ENCODE results near the gene ACSL3.
"Not testable (repeated sequence)": the region's sequence is repeated elsewhere in the genome, so short reads cannot be mapped to it uniquely, and the experiment has no call there.

ACSL3 gene

DNA sequence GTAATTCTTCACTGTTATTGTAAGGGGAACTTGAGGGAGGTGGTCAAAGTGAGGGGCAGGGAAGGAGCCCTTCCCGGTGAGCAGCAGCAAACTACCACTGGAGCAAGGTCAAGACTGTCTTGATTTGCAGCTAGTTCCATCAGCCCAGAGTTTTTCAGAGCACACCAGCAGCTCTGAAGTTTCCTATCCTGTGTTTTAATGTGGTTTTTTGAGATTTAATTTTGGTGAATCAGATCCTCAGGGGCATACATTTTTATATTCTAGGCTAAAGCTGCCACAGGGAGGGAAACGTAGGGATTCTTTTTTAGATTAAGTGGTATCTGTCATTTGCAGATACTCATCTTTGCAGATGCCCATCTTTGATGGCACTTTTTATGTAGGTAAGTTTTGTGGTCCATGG, 124.1 kb downstream of the ACSL3 start:
- Histone ChIP-seq H3K9ac (ENCODE audit: low read length) (no peak overlapping the region), H4K20me1 (ENCODE audit: insufficient read depth, low read length) (no peaks in the 10 kb centered on the region), H3K79me2 (ENCODE audit: insufficient read depth, low read length) (no peaks in the 10 kb centered on the region), H3F3A (ENCODE audit: insufficient read depth, low read length) (no peaks in the 10 kb centered on the region), H3K9me2 (ENCODE audit: low read depth, low read length) (no peaks in the 10 kb centered on the region), H3K27me3 (ENCODE audit: insufficient read depth, low read length) (no peaks in the 10 kb centered on the region; the same call in 1 of the 2 replicates), H2AFZ (ENCODE audit: low read length) (no peak overlapping the region), H3K9me3 (ENCODE audit: low read length) (no peaks in the 10 kb centered on the region), H3K4me2 (ENCODE audit: low read length) (no peak overlapping the region), H3K4me1 (ENCODE audit: insufficient read depth, low read length, severe bottlenecking) (peaks cover 4% of the 10 kb centered on the region), H3K36me3 (ENCODE audit: insufficient read depth, low read length) (no peaks in the 10 kb centered on the region; the same call in 1 of the 2 replicates), H3K4me3 (ENCODE audit: low read depth, low read length, poor library complexity, severe bottlenecking) (no peak overlapping the region), H3K27ac (ENCODE audit: low read depth, low read length, poor library complexity, severe bottlenecking) (no peak overlapping the region)
- TF ChIP-seq EZH2 (IDR thresholded peaks at IDR 0.05; ENCODE audit: borderline replicate concordance, low read length) (no peak), CTCF (IDR thresholded peaks at IDR 0.05; ENCODE audit: low read length) (no peak)

DNA sequence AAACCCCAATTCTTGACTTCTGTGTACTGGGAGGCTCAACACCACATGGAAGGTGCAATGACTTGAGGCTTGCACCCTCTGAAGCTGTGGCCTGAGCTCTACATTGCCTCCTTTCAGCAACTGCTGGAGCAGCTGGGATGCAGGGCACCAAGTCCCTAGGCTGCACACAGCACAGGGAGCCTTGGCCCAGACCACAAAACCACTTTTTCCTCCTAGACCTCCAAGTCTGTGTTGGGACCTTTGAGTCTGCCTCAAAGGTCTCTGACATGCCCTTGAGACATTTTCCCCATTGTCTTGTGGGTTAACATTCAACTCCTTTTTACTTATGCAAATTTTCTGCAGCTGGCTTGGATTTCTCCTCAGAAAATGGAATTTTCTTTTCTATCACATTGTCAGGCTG, 128.6 kb downstream of the ACSL3 start:
- Histone ChIP-seq H3K27me3 (ENCODE audit: insufficient read depth, low read length) (no peaks in the 10 kb centered on the region; the same call in 1 of the 2 replicates), H3F3A (ENCODE audit: insufficient read depth, low read length) (no peaks in the 10 kb centered on the region), H3K4me2 (ENCODE audit: low read length) (no peak overlapping the region), H2AFZ (ENCODE audit: low read length) (no peak overlapping the region), H4K20me1 (ENCODE audit: insufficient read depth, low read length) (no peaks in the 10 kb centered on the region), H3K79me2 (ENCODE audit: insufficient read depth, low read length) (no peaks in the 10 kb centered on the region), H3K9ac (ENCODE audit: low read length) (no peak overlapping the region), H3K4me1 (ENCODE audit: insufficient read depth, low read length, severe bottlenecking) (no peaks in the 10 kb centered on the region), H3K27ac (ENCODE audit: low read depth, low read length, poor library complexity, severe bottlenecking) (no peak overlapping the region), H3K36me3 (ENCODE audit: insufficient read depth, low read length) (no peaks in the 10 kb centered on the region; the same call in 1 of the 2 replicates), H3K4me3 (ENCODE audit: low read depth, low read length, poor library complexity, severe bottlenecking) (no peak overlapping the region), H3K9me2 (ENCODE audit: low read depth, low read length) (no peaks in the 10 kb centered on the region), H3K9me3 (ENCODE audit: low read length) (no peaks in the 10 kb centered on the region)
- no peak for TF ChIP-seq CTCF (IDR thresholded peaks at IDR 0.05; ENCODE audit: low read length)
- TF ChIP-seq EZH2 (IDR thresholded peaks at IDR 0.05; ENCODE audit: borderline replicate concordance, low read length), result no peak

DNA sequence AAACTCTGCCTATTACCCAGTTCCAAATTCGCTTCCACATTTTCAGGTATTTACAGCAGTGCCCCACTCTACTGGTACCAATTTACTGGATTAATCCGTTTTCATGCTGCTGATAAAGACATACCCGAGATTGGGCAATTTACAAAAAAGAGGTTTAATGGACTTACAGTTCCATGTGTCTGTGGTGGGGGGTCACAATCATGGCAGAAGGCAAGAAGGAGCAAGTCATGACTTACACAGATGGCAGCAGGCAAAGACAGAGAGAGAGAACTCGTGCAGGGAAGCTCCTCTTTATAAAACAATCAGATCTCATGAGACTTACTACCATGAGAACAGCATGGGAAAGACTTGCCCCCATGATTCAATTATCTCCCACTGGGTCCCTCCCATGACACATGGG, 129.4 kb downstream of the ACSL3 start:
- H3K4me2 ChIP-seq (ENCODE audit: low read length), result not testable (repeated sequence)

DNA sequence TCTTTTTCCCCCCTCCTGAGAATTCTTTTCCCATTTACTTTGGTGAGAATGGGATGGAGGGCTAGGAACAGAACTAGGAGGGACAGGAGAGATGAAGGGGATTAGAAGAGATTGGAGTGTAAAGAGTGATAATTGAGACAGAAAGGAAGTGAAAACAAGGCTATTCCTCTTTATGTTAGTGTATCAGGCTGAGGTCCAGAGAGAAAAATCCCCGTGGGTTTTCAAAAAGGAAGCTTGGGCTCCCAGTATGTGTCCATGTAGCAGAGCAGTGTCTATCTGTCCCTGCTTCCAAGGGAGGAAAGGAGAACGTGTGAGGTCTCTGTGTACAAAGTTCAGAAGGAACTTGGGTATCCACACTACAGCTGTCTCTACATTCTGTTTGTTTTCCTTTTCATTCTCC, 131.3 kb downstream of the ACSL3 start:
- Histone ChIP-seq H3K4me3 (ENCODE audit: low read depth, low read length, poor library complexity, severe bottlenecking) (no peak overlapping the region), H2AFZ (ENCODE audit: low read length) (no peak overlapping the region), H3K9me2 (ENCODE audit: low read depth, low read length) (no peaks in the 10 kb centered on the region), H3K27me3 (ENCODE audit: insufficient read depth, low read length) (no peaks in the 10 kb centered on the region), H3K9ac (ENCODE audit: low read length) (no peak overlapping the region), H3K9me3 (ENCODE audit: low read length) (no peaks in the 10 kb centered on the region), H3K27ac (ENCODE audit: low read depth, low read length, poor library complexity, severe bottlenecking) (no peak overlapping the region), H3K4me1 (ENCODE audit: insufficient read depth, low read length, severe bottlenecking) (no peaks in the 10 kb centered on the region), H3F3A (ENCODE audit: insufficient read depth, low read length) (no peaks in the 10 kb centered on the region), H3K36me3 (ENCODE audit: insufficient read depth, low read length) (no peaks in the 10 kb centered on the region), H3K79me2 (ENCODE audit: insufficient read depth, low read length) (no peaks in the 10 kb centered on the region), H4K20me1 (ENCODE audit: insufficient read depth, low read length) (no peaks in the 10 kb centered on the region), H3K4me2 (ENCODE audit: low read length) (no peak overlapping the region)
- no peak for TF ChIP-seq EZH2 (IDR thresholded peaks at IDR 0.05; ENCODE audit: borderline replicate concordance, low read length)
- TF ChIP-seq CTCF (IDR thresholded peaks at IDR 0.05; ENCODE audit: low read length), result no peak

More for the DNA sequence above, 129.4 kb downstream of the ACSL3 start:
- H3K27me3 ChIP-seq (ENCODE audit: insufficient read depth, low read length); H3K27ac ChIP-seq (ENCODE audit: low read depth, low read length, poor library complexity, severe bottlenecking); H3K79me2 ChIP-seq (ENCODE audit: insufficient read depth, low read length); H3K36me3 ChIP-seq (ENCODE audit: insufficient read depth, low read length); H3K9me3 ChIP-seq (ENCODE audit: low read length); H4K20me1 ChIP-seq (ENCODE audit: insufficient read depth, low read length); H2AFZ ChIP-seq (ENCODE audit: low read length); H3K9ac ChIP-seq (ENCODE audit: low read length); H3F3A ChIP-seq (ENCODE audit: insufficient read depth, low read length); H3K9me2 ChIP-seq (ENCODE audit: low read depth, low read length); H3K4me1 ChIP-seq (ENCODE audit: insufficient read depth, low read length, severe bottlenecking); H3K4me3 ChIP-seq (ENCODE audit: low read depth, low read length, poor library complexity, severe bottlenecking): not testable (repeated sequence)
